ENCODE results near the gene SPATA21. TPM values are rescaled to one million over a fixed set of nuclear protein-coding genes. Genes with fewer than 3 reads are reported as not detected.

Gene SPATA21
- polyA plus RNA-seq, 2 of the 4 experiments (the other 2 are of a cell fraction): 0.08 to 0.09 TPM

DNA sequence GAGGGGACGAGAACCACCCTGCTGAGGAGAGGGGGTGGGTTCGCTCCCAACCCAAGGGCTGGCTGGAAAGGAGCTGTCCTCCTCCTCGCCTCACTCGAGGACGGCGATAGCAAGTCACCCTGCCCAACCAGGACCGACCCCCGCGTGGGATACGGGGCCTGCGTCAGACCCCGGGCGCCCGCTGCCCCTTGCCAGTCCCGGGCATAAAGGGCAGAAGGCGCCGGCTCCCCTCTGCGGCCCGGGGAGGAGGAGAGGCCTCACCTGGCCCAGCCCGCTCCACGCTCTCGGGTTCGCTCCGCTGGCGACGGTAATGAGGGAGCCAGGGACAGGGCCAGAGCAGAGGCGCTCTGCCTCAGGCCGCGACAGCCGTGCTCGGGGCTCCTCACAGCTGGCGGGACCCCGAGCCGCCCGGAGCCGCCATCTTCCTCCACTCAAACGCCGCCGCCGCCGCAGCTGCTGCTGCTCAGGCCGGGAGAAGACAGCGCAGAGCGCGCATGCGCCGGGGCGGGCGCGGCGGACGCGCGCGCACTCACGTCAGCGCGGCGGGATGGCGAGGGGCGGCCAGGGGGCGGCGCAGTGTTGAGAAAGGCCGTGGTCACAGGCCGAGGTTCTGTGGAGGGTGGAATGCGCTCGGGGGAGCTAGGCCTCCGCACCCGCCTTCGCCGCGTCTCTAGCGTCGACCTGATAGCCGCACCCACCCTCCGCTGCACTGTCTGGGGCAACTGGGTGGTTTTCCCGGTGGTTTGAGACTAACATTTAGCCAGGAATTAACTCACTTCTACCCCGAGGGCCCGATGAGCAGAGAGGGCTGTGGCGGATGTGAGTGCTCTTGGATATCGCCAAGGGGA lies 85.0 kb downstream of the SPATA21 start, which contains the start of gene FBXO42 (continued):
- TF ChIP-seq POLR2A (IDR thresholded peaks at IDR 0.05; ENCODE audit: low read length): peak; percentile 78
- no peak for TF ChIP-seq ESRRA (IDR thresholded peaks at IDR 0.05; ENCODE audit: borderline replicate concordance, low read length)

DNA sequence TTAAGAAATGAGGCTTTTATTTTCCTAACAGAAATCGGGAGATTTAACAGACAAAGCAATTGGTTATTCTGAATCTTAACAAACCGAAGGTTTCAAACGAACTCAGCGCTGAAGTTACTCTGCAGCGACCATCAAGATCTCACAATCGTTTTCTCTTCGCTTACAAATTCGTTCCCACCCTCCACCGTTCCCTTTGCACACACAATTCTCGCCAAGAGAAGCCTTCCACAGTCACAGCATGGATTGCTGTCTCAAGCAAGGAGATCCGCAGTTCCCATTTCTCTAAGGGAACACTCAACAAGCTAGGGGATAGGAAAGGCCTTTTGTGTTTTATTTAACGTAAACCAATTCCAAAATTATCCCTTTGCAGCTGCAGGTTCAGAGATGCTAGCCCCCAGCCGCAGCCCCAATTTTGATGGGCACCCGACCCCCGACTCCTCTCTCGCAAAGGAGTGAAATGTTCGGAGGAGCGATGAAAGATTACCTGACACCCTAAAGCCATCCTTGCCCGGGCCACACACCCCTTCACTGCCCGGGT lies 85.7 kb downstream of the SPATA21 start:
- ChIA-PET POLR2A (interaction anchor here (1.2 kb wide), 1 partner anchor 27 kb away, joined by 3 read pairs; no protein-coding TSS in a partner anchor), CTCF (interaction anchor here (0.6 to 4.2 kb wide), 5 partner anchors 8 to 220 kb away, joined by 3 to 59 read pairs (median 3); no protein-coding TSS in a partner anchor)
- Histone ChIP-seq H3K9me3 (no peaks in the 10 kb centered on the region), H3K4me3 (peak overlapping the region; percentile 82), H3K4me2 (peak overlapping the region; percentile 93), H3K4me1 (peaks cover 36% of the 10 kb centered on the region), H3K27ac (peak overlapping the region; percentile 96 to 99)
- ATAC-seq (0 out of 6 replicates have a peak, but pooled peaks of 1 of the 2 experiments have one; percentile 10), FAIRE-seq (no peak), DNase-seq (ENCODE audit: low read depth in 1 of 2, low spot score in 1 of 2) (no peak)
- WGBS (ENCODE audit: missing lambda C conversion rate): 1% methylated on average over 18 of the region's 20 CpGs
- TF ChIP-seq TP53 (CRISPR knock-in tag; IDR thresholded peaks at IDR 0.05) (no peak), SREBF2 (IDR thresholded peaks at IDR 0.05) (no peak), ZFP36 (IDR thresholded peaks at IDR 0.05; ENCODE audit: borderline replicate concordance, partially characterized antibody) (no peak), CHD2 (IDR thresholded peaks at IDR 0.05; ENCODE audit: low read length, partially characterized antibody) (no peak), GATA3 (IDR thresholded peaks at IDR 0.05; ENCODE audit: borderline replicate concordance) (no peak), ZC3H11A (IDR thresholded peaks at IDR 0.05) (no peak), CBX8 (IDR thresholded peaks at IDR 0.05) (no peak), RNF2 (IDR thresholded peaks at IDR 0.05; ENCODE audit: borderline replicate concordance, low read depth) (no peak), ESRRA (IDR thresholded peaks at IDR 0.05; ENCODE audit: borderline replicate concordance, low read length) (no peak), FOXS1 (CRISPR knock-in tag; IDR thresholded peaks at IDR 0.05) (no peak), MYC (IDR thresholded peaks at IDR 0.05; ENCODE audit: borderline replicate concordance, low read length) (no peak), FOSB (CRISPR knock-in tag; IDR thresholded peaks at IDR 0.05) (no peak)
- TF ChIP-seq, protein P1, sequence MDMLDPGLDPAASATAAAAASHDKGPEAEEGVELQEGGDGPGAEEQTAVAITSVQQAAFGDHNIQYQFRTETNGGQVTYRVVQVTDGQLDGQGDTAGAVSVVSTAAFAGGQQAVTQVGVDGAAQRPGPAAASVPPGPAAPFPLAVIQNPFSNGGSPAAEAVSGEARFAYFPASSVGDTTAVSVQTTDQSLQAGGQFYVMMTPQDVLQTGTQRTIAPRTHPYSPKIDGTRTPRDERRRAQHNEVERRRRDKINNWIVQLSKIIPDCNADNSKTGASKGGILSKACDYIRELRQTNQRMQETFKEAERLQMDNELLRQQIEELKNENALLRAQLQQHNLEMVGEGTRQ (IDR thresholded peaks at IDR 0.05): no peak
- TF ChIP-seq, protein P2, sequence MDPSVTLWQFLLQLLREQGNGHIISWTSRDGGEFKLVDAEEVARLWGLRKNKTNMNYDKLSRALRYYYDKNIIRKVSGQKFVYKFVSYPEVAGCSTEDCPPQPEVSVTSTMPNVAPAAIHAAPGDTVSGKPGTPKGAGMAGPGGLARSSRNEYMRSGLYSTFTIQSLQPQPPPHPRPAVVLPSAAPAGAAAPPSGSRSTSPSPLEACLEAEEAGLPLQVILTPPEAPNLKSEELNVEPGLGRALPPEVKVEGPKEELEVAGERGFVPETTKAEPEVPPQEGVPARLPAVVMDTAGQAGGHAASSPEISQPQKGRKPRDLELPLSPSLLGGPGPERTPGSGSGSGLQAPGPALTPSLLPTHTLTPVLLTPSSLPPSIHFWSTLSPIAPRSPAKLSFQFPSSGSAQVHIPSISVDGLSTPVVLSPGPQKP (IDR thresholded peaks at IDR 0.05; ENCODE audit: low read depth, low read length): no peak

DNA sequence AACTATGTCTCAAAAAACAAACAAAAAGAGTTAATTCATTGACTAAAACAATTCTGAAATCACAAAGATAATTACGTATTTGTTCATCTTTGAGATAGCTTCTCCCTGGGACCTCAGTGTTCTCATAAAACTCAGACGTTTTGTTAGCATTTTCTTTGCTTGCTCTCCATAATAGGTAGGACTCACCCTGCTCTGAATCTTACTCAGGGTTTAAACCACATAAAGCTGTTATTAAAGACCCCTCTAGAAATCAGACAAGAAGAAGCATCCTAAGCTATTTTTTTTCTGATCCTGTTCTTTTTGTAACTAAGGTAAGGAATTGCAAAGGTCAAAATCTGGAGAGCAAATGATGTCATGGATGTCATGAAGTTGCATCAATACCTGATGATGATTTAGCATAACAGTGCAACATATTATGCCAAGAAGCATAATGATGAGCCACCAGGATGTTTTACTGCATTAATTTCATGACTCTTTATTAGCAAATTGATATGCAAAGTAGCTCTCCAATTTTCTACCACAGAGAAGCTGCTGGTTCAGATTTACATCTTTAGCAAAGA lies 87.3 kb downstream of the SPATA21 start:
- Histone ChIP-seq H3K9me3 (no peaks in the 10 kb centered on the region), H3K4me2 (peak overlapping the region; percentile 93), H3K4me1 (peaks cover 36% of the 10 kb centered on the region), H3K4me3 (no peak overlapping the region), H3K27ac (peak overlapping the region in 1 of 2 experiments; percentile 18; a peak in 1 of 6 replicates)
- no peak for DNase-seq (ENCODE audit: low read depth in 1 of 2, low spot score in 1 of 2)
- POLR2A ChIA-PET: interaction anchor here (0.6 kb wide), 1 partner anchor 17 kb away, joined by 4 read pairs; no protein-coding TSS in a partner anchor
- no peak for FAIRE-seq
- CTCF ChIA-PET: interaction anchor here (0.6 to 1.2 kb wide), 5 partner anchors 12 to 1832 kb away, joined by 3 to 5 read pairs (median 3); no protein-coding TSS in a partner anchor
- 58% methylated on average over 2 of the region's 2 CpGs for WGBS (ENCODE audit: missing lambda C conversion rate)
- ATAC-seq: no peak
- TF ChIP-seq, protein P3, sequence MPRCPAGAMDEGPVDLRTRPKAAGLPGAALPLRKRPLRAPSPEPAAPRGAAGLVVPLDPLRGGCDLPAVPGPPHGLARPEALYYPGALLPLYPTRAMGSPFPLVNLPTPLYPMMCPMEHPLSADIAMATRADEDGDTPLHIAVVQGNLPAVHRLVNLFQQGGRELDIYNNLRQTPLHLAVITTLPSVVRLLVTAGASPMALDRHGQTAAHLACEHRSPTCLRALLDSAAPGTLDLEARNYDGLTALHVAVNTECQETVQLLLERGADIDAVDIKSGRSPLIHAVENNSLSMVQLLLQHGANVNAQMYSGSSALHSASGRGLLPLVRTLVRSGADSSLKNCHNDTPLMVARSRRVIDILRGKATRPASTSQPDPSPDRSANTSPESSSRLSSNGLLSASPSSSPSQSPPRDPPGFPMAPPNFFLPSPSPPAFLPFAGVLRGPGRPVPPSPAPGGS (IDR thresholded peaks at IDR 0.05): no peak
- TF ChIP-seq TP53 (CRISPR knock-in tag; IDR thresholded peaks at IDR 0.05) (no peak), CHD2 (IDR thresholded peaks at IDR 0.05; ENCODE audit: low read length, partially characterized antibody) (no peak), RAD21 (conservative IDR thresholded peaks at IDR 0.05 in 1 of 2, IDR thresholded peaks at IDR 0.05 in 1 of 2) (no peak), RARB (CRISPR knock-in tag; IDR thresholded peaks at IDR 0.05) (no peak), HOXB5 (CRISPR knock-in tag; IDR thresholded peaks at IDR 0.05) (no peak), SMC3 (IDR thresholded peaks at IDR 0.05) (no peak), NFE2L2 (conservative IDR thresholded peaks at IDR 0.05; ENCODE audit: low read length) (no peak), PHF8 (IDR thresholded peaks at IDR 0.05; ENCODE audit: borderline replicate concordance, low read depth) (no peak), SREBF2 (IDR thresholded peaks at IDR 0.05) (no peak)
- TF ChIP-seq, protein P4, sequence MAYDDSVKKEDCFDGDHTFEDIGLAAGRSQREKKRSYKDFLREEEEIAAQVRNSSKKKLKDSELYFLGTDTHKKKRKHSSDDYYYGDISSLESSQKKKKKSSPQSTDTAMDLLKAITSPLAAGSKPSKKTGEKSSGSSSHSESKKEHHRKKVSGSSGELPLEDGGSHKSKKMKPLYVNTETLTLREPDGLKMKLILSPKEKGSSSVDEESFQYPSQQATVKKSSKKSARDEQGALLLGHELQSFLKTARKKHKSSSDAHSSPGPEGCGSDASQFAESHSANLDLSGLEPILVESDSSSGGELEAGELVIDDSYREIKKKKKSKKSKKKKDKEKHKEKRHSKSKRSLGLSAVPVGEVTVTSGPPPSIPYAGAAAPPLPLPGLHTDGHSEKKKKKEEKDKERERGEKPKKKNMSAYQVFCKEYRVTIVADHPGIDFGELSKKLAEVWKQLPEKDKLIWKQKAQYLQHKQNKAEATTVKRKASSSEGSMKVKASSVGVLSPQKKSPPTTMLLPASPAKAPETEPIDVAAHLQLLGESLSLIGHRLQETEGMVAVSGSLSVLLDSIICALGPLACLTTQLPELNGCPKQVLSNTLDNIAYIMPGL (CRISPR knock-in tag; IDR thresholded peaks at IDR 0.05; ENCODE audit: borderline replicate concordance): no peak
- TF ChIP-seq, protein P2 (IDR thresholded peaks at IDR 0.05; ENCODE audit: low read depth, low read length): no peak
